Pulmonary artery endothelial cell (primary cell): ENCODE data around the gene REEP5. TPM values are rescaled to one million over a fixed set of nuclear protein-coding genes. Genes with fewer than 3 reads are reported as not detected.
"Not testable (repeated sequence)": the region's sequence is repeated elsewhere in the genome, so short reads cannot be mapped to it uniquely, and the experiment has no call there.

Source experiments
- DNase-seq: peaks from one replicate; pipeline ENCODE4 v3.0.0-alpha.2; 2011; ENCODE audit warnings: low read depth, low spot score
- total RNA-seq: library from RNA; depleted of rRNA; stranded (reverse); fragments of >200 nt; gene quantifications from 2 replicates; pipeline ENCODE4 v1.2.3, GENCODE V29; 2014

REEP5 gene
- total RNA-seq, 1 donor from 2014 or later: 56.9 TPM

DNA sequence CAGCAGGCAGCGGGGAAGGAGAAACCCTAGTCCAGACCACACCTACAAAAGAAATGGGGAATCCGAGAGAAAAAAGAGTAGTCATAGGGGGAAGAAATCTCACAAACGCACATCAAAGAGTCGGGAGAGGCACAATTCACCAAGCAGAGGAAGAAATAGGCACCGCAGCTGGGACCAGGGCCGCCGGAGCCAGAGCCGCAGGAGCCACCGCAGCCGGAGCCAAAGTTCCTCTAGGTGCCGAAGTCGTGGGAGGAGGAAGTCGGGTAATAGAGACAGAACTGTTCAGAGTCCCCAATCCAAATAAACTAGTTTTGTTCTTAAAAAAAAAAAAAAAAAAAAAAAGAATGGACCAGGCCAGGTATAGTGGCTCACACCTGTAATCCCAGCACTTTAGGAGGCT is 29.3 kb downstream of the REEP5 start:
- DNase-seq: no peak

GRCh38 chr5:112892066-112892465 is 30.0 kb downstream of the REEP5 start:
- DNase-seq: not testable (repeated sequence)

GRCh38 chr5:112886975-112887374 is 35.1 kb downstream of the REEP5 start:
- no peak for DNase-seq

GRCh38 chr5:112885001-112885400 is 37.0 kb downstream of the REEP5 start:
- no peak for DNase-seq

- no peak for DNase-seq
Measured at GRCh38 chr5:112883192-112883591, 38.8 kb downstream of the REEP5 start.

DNA sequence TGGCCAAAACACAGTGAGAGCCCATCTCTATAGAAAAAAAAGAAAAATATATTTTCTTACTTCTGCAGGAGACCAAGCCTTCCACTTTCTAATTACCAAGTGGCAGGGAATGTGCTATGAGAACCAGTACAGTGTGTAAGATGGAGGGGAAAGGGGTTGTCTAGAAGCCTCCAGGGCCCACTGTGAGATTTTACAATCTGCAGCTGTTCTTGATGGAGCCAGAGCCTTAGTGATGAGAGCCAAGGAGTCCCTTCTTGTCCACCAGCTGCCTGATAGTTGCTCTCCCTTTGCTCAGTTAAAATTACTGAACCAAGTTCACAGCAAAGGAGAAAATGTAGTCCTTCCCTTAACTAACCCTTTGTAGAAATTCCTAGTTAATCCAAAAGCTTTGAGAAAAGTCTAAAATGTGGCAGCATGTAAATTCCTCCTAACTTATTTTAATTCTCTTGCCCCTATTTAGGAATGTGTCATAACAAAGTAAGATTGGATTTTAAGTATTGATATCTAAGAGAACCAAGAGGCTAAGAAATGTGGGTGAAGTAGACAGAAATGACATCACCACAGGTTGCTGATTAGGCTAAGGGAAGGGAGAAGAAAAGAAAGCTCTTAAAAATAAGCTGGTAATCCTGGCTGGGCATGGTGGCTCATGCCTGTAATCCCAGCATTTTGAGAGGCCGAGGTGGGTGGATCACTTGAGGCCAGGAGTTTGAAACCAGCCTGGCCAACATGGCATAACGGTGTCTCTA is 41.6 kb downstream of the REEP5 start:
- no peak for DNase-seq

- no peak for DNase-seq
Measured at GRCh38 chr5:112878760-112879159, 43.3 kb downstream of the REEP5 start.

- no peak for DNase-seq
Measured at GRCh38 chr5:112878101-112878500, 43.9 kb downstream of the REEP5 start.

DNA sequence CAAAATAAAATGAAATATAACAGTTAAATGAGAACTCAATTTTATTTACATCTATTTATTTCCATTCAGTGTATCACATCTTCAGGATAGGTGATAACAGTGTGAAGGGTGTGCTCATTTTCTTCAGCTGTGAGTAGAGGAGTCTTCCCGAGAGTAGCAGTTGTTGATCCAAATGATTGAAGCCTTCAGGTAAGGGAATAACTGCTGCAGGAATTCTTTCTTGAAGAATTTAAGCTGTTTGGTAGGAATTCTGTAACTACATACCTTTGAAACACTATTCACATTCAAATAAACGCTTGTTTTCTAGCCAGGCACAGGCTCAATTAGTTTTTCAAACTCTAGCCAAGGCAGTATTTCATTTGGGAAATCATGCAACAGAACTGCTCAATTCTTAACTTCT is 45.7 kb downstream of the REEP5 start:
- DNase-seq: no peak

DNA sequence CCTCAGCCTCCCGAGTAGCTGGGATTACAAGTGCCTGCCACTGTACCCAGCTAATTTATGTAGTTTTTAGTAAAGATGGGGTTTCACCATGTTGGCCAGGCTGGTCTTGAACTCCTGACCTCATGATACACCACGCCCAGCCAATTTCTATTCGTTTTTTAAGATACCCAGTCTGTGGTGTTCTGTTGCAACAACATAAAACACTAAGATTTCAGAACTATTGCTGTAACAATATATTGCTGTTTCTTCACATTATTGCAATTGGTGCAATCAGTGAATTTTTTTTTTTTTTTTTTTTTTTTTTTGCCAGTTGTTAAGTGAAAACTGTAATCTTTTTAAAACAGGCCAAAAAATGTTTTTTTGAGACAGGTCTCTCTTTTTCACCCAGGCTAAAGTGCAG is 51.1 kb downstream of the REEP5 start:
- DNase-seq: no peak

- DNase-seq: no peak
Measured at GRCh38 chr5:112869948-112870347, 52.1 kb downstream of the REEP5 start.

DNA sequence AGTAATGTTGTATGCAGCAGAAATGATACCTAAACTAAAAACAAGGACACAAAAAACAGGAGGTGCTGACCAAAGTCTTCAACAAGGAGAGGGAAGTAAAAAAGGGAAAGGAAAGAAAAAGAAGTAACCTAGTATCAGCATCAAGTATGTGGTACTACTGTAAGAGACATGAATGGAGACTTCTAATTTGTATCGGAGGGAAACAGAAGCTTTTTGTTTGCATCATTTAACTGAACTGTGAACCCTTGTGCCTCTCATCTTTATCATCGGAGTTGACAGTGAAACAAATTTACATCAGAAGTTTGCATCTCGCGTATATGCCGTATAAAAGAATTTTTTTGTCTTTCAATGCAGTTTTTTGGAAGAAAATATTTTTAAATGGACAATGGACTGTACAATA is 54.6 kb downstream of the REEP5 start:
- no peak for DNase-seq

GRCh38 chr5:112866739-112867138 is 55.3 kb downstream of the REEP5 start:
- no peak for DNase-seq

- DNase-seq: no peak
Measured at GRCh38 chr5:112865128-112865527, 56.9 kb downstream of the REEP5 start.

DNA sequence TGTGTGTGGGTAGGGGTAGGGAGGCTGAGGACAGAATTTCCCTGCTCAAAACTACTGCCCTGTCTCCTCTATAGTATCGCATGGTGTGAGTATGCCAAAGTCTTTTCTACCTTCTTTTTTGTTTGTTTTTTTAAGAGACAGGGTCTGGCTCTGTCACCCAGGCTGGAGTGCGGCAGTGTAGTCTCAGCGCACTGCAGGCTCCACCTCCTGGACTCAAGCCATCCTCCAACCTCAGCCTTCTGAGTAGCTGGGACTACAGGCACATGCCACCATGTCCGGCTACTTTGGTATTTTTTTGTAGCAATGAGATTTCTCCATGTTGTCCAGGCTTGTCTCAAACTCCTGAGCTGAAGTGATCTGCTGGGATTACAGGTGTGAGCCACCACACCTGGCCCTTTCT is 58.5 kb downstream of the REEP5 start:
- DNase-seq: no peak

DNA sequence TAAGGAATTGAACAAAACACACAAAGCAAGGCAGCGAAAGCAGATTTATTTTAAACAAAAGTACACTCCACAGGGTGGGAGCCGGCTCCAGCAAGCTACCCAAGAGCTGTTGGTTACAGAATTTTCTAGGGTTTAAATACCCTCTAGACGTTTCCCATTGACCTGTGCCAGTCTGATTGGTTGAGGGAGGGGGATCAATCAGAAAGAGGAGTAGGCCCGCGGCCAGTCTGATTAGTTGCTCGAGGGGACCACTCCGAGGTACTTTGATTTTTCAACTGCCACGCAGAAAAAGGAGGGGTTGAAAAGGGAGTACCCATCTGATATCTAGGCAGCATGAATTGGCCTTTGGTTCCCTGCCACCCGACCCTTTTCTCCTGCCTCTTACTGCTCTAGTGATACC is 59.9 kb downstream of the REEP5 start:
- DNase-seq: no peak

GRCh38 chr5:112861638-112861985 is 60.4 kb downstream of the REEP5 start:
- no peak for DNase-seq

DNA sequence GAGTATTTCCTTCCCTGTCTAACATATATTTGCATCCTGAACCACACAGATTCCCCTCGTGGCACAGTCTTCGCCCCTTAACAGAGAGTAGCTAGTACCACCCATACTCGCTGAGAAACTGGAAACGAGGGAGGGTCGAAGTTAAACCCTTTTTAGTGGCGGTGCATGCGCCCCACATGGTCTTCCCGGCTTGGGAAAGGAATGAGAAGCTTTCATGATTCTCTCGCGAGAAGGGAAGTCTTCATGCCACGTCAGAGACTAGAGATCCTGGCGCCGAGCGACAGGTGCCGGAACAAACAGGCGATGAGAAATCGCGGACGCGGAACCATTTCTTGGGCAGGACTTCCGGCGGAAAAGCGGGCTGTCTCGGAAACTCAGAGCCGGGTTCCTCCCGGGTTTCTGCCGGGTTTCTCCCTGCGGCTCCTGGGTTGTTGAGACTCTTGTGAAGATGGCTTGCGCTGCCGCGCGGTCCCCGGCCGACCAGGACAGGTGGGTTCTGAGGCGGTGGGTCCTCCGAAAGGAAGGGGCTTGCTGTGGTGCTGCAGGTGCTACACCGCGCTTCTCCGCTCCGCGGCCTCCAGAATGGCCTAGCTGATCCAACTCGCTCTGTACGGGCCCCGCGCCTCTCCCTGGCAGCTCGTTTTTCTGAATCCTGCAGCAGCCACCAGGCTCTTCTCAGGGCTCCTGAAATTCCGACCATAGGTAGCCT is 60.9 kb downstream of the REEP5 start, which contains the start of gene SRP19:
TSS of gene SRP19 (plus strand) at position 359 of the 709 bp plus-strand sequence. CDS start at position 449, 90 bp downstream.
- peak; percentile 92 for DNase-seq

- DNase-seq: not testable (repeated sequence)
Measured at GRCh38 chr5:112860571-112860928, 61.5 kb downstream of the REEP5 start.

GRCh38 chr5:112857866-112858265 is 64.2 kb downstream of the REEP5 start:
- no peak for DNase-seq

DNA sequence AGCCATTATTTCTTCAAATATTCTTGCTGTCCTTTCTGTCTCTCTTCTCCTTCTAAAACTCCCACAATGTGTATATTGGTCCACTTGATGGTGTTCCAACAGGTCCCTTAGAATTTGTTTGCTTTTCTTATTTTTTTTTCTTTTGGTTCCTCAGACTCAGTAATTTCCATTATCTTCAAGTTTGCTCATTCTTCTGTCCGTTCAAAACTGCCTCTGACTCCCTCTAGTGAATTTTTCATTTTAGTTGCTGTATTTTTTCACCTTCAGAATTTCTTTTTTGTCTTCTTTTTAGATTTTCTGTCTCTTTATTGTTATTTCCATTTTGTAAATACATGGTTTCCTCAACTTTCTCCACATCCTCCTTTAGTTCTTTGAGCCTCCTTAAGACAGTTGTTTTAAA is 67.4 kb downstream of the REEP5 start:
- no peak for DNase-seq

DNA sequence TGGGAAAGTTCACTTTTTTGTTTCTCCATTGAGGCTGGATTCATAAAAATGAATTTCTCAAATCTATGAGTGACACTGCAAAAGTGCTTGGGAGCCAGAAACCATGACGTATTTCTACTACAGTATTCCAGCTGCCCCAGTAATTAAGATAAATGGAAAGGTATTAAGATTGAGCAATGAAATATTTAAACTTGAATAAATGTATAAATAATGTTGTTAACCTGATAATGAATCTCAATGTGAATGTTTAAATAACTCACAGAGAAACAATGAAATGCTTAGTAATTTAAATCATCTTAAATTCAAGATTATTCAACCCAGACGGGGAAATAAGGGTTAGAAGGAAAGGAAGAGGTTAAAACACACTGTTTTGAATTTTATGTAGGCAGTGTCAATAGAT is 72.1 kb downstream of the REEP5 start:
- no peak for DNase-seq
